Activated T-helper 1 cell treated with anti-CD3 and anti-CD28 coated beads, Interleukin-12 subunit alpha, Interleukin-12 subunit beta, Interleukin-2, Interleukin-4 antibody, amounts not matched to agents 30 ng/mL and 10 ng/mL and 1 ng/mL, durations not matched to agents 14 hours and 24 hours and 36 hours (primary cell): ENCODE results near the gene HCFC2. TPM values are rescaled to one million over a fixed set of nuclear protein-coding genes. Genes with fewer than 3 reads are reported as not detected.
"Not testable (repeated sequence)": the region's sequence is repeated elsewhere in the genome, so short reads cannot be mapped to it uniquely, and the experiment has no call there.

Experiments used
- DNase-seq: peaks from one replicate; pipeline ENCODE4 v3.0.0; 2021; ENCODE audit warnings: low spot score
- H3K27ac Mint-ChIP-seq: one replicate; pipeline ENCODE4 v1.8.0; 2021; ENCODE audit warnings: mild to moderate bottlenecking, mixed read lengths
- H3K27me3 Mint-ChIP-seq: one replicate; pipeline ENCODE4 v1.8.0; 2022; ENCODE audit warnings: mild to moderate bottlenecking, moderate library complexity, mixed read lengths; ENCODE audit not compliant: insufficient read depth
- H3K36me3 Mint-ChIP-seq: one replicate; pipeline ENCODE4 v1.8.0; 2021; ENCODE audit warnings: low read depth, mixed read lengths
- H3K4me1 Mint-ChIP-seq: one replicate; pipeline ENCODE4 v1.8.0; 2021; ENCODE audit warnings: low read depth, mixed read lengths
- H3K4me3 Mint-ChIP-seq: one replicate; pipeline ENCODE4 v1.8.0; 2021; ENCODE audit warnings: mild to moderate bottlenecking, moderate library complexity, mixed read lengths
- H3K9me3 Mint-ChIP-seq: one replicate; pipeline ENCODE4 v1.8.0; 2021; ENCODE audit warnings: mixed read lengths
- intact Hi-C: fragments of 100-400 bp; cut with micrococcal nuclease; formaldehyde crosslinking; loops from one replicate; pipeline ENCODE4 v1.15.1; 2024
- total RNA-seq: library from RNA; stranded (reverse); gene quantifications from 2 replicates; pipeline ENCODE4 v1.2.3, GENCODE V29; 2022

HCFC2 gene
- total RNA-seq: 8.5 and 8.9 TPM in 2 replicates

GRCh38 chr12:104064031-104064841 lies at the start of gene HCFC2:
TSS of gene HCFC2 (plus strand) at chr12:104064531. CDS start at chr12:104064561, 30 bp downstream.
- no peaks in the 10 kb centered on the region for H3K9me3 Mint-ChIP-seq
- peak within 1 kb of the TSS; percentile 86 for H3K27ac Mint-ChIP-seq
- intact Hi-C loops: loop anchor here (1.0 to 5.0 kb wide), 10 partner anchors 20 to 1267 kb away; partner anchors contain the start of genes C12orf75, HSP90B1, NFYB and NT5DC3
- H3K36me3 Mint-ChIP-seq: peaks cover 14% of the 10 kb centered on the region
- H3K4me1 Mint-ChIP-seq: peaks cover 36% of the 10 kb centered on the region
- peak within 1 kb of the TSS; percentile 95 for H3K4me3 Mint-ChIP-seq
- DNase-seq: peak; percentile 88
- peaks cover 24% of the 10 kb centered on the region for H3K27me3 Mint-ChIP-seq

- intact Hi-C loops, H3K4me1 Mint-ChIP-seq, H3K27ac Mint-ChIP-seq, H3K9me3 Mint-ChIP-seq, H3K36me3 Mint-ChIP-seq, DNase-seq, H3K4me3 Mint-ChIP-seq: not testable (repeated sequence)
- H3K27me3 Mint-ChIP-seq: peaks cover 14% of the 10 kb centered on the region
These were observed 42.5 kb upstream of the HCFC2 start for GRCh38 chr12:104021862-104022261.

- DNase-seq: no peak
- no peak overlapping the region for H3K4me3 Mint-ChIP-seq
- H3K4me1 Mint-ChIP-seq: no peaks in the 10 kb centered on the region
- H3K27me3 Mint-ChIP-seq: peaks cover 14% of the 10 kb centered on the region
- no peak overlapping the region for H3K27ac Mint-ChIP-seq
- no peaks in the 10 kb centered on the region for H3K36me3 Mint-ChIP-seq
- no peaks in the 10 kb centered on the region for H3K9me3 Mint-ChIP-seq
- intact Hi-C loops: no loop called here
These were observed 41.5 kb upstream of the HCFC2 start for GRCh38 chr12:104022786-104023185.

- Mint-ChIP-seq H3K4me1 (no peaks in the 10 kb centered on the region), H3K27ac (no peak overlapping the region), H3K9me3 (no peaks in the 10 kb centered on the region), H3K4me3 (no peak overlapping the region), H3K27me3 (peaks cover 14% of the 10 kb centered on the region), H3K36me3 (no peaks in the 10 kb centered on the region)
- intact Hi-C loops: no loop called here
- DNase-seq: no peak
These were observed 40.6 kb upstream of the HCFC2 start for GRCh38 chr12:104023710-104024109.

- no peaks in the 10 kb centered on the region for H3K36me3 Mint-ChIP-seq
- DNase-seq: no peak
These were observed 40.0 kb upstream of the HCFC2 start for GRCh38 chr12:104024348-104024747.

GRCh38 chr12:104025771-104026170 lies 38.6 kb upstream of the HCFC2 start:
- no peak overlapping the region for H3K27ac Mint-ChIP-seq
- H3K36me3 Mint-ChIP-seq: no peaks in the 10 kb centered on the region
- H3K4me3 Mint-ChIP-seq: no peak overlapping the region
- intact Hi-C loops: no loop called here
- H3K9me3 Mint-ChIP-seq: no peaks in the 10 kb centered on the region
- H3K4me1 Mint-ChIP-seq: no peaks in the 10 kb centered on the region
- DNase-seq: no peak
- peaks cover 6% of the 10 kb centered on the region for H3K27me3 Mint-ChIP-seq

More at GRCh38 chr12:104024348-104024747, 40.0 kb upstream of the HCFC2 start:
- intact Hi-C loops: no loop called here
- H3K9me3 Mint-ChIP-seq: no peaks in the 10 kb centered on the region
- no peaks in the 10 kb centered on the region for H3K4me1 Mint-ChIP-seq
- H3K4me3 Mint-ChIP-seq: no peak overlapping the region
- peaks cover 14% of the 10 kb centered on the region for H3K27me3 Mint-ChIP-seq
- no peak overlapping the region for H3K27ac Mint-ChIP-seq

- Mint-ChIP-seq H3K27ac (no peak overlapping the region), H3K4me1 (no peaks in the 10 kb centered on the region), H3K9me3 (no peaks in the 10 kb centered on the region), H3K4me3 (no peak overlapping the region), H3K36me3 (no peaks in the 10 kb centered on the region), H3K27me3 (peaks cover 6% of the 10 kb centered on the region)
- DNase-seq: no peak
- intact Hi-C loops: no loop called here
These were observed 37.3 kb upstream of the HCFC2 start for GRCh38 chr12:104026841-104027599.

GRCh38 chr12:104030596-104030995 lies 33.7 kb upstream of the HCFC2 start:
- H3K4me1 Mint-ChIP-seq, H3K9me3 Mint-ChIP-seq, H3K4me3 Mint-ChIP-seq, H3K27me3 Mint-ChIP-seq, DNase-seq, intact Hi-C loops, H3K36me3 Mint-ChIP-seq, H3K27ac Mint-ChIP-seq: not testable (repeated sequence)

- H3K4me3 Mint-ChIP-seq, intact Hi-C loops, H3K9me3 Mint-ChIP-seq, H3K27ac Mint-ChIP-seq, DNase-seq, H3K4me1 Mint-ChIP-seq, H3K36me3 Mint-ChIP-seq: not testable (repeated sequence)
- H3K27me3 Mint-ChIP-seq: peaks cover 21% of the 10 kb centered on the region
These were observed 28.2 kb upstream of the HCFC2 start for GRCh38 chr12:104036143-104036542.

- H3K9me3 Mint-ChIP-seq, H3K27ac Mint-ChIP-seq, intact Hi-C loops, H3K4me1 Mint-ChIP-seq, DNase-seq, H3K36me3 Mint-ChIP-seq, H3K4me3 Mint-ChIP-seq: not testable (repeated sequence)
- peaks cover 23% of the 10 kb centered on the region for H3K27me3 Mint-ChIP-seq
These were observed 24.6 kb upstream of the HCFC2 start for GRCh38 chr12:104039769-104040168.

GRCh38 chr12:104042580-104042979 lies 21.8 kb upstream of the HCFC2 start:
- H3K27me3 Mint-ChIP-seq: peaks cover 10% of the 10 kb centered on the region
- intact Hi-C loops: no loop called here
- H3K4me1 Mint-ChIP-seq: no peaks in the 10 kb centered on the region
- no peaks in the 10 kb centered on the region for H3K36me3 Mint-ChIP-seq
- no peak overlapping the region for H3K27ac Mint-ChIP-seq
- no peak for DNase-seq
- H3K9me3 Mint-ChIP-seq: no peaks in the 10 kb centered on the region
- H3K4me3 Mint-ChIP-seq: no peak overlapping the region

GRCh38 chr12:104044158-104044557 lies 20.2 kb upstream of the HCFC2 start:
- Mint-ChIP-seq H3K4me1 (no peaks in the 10 kb centered on the region), H3K27me3 (peaks cover 17% of the 10 kb centered on the region), H3K27ac (no peak overlapping the region), H3K36me3 (no peaks in the 10 kb centered on the region), H3K9me3 (no peaks in the 10 kb centered on the region), H3K4me3 (no peak overlapping the region)
- DNase-seq: no peak
- intact Hi-C loops: no loop called here

- no peak overlapping the region for H3K4me3 Mint-ChIP-seq
- intact Hi-C loops: no loop called here
- DNase-seq: no peak
- H3K36me3 Mint-ChIP-seq: no peaks in the 10 kb centered on the region
- H3K9me3 Mint-ChIP-seq: no peaks in the 10 kb centered on the region
- H3K27me3 Mint-ChIP-seq: peaks cover 35% of the 10 kb centered on the region
- H3K27ac Mint-ChIP-seq: no peak overlapping the region
- peaks cover 7% of the 10 kb centered on the region for H3K4me1 Mint-ChIP-seq
These were observed 18.0 kb upstream of the HCFC2 start for GRCh38 chr12:104046306-104046705.
